LNCaP clone FGC (cell line): ENCODE results near the gene LCN2.

Source experiments
- DNase-seq: peaks from one replicate; pipeline ENCODE4 v3.0.0-alpha.2; 2011; ENCODE audit warnings: low read depth
- H3K4me3 ChIP-seq: 2 replicates; pipeline ENCODE4 v1.5.1; 2011; ENCODE audit warnings: mild to moderate bottlenecking, low read depth, low read length, control low read depth
- TF ChIP-seq, protein P1 (sequence below): IDR thresholded peaks from 2 replicates; pipeline ENCODE4 v1.5.1; 2012; ENCODE audit warnings: mild to moderate bottlenecking; ENCODE audit not compliant: control insufficient read depth, insufficient read depth; ENCODE audit errors: extremely low read depth

Gene LCN2

DNA sequence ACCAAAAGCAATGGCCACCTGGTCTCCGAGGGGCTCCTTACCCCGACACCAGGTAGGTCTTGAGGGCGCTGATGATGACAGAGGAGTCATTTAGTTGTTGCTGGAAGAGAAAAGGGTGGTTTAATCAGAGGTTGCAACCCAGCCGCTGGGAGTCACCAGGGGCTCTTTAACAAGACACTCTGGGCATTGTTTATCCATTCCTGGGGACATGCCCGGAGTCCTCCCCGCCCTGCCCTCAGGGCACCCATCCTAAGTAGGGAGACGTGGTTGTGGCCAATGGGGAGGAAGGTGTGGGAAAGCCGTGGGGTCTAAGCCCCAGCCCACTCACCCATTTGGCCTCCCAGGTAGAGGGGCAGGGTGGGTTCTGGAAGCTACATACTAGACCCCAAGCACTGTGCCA lies 24.8 kb upstream of the LCN2 start:
- no peak for DNase-seq
- H3K4me3 ChIP-seq = no peak overlapping the region
- TF ChIP-seq, protein P1, sequence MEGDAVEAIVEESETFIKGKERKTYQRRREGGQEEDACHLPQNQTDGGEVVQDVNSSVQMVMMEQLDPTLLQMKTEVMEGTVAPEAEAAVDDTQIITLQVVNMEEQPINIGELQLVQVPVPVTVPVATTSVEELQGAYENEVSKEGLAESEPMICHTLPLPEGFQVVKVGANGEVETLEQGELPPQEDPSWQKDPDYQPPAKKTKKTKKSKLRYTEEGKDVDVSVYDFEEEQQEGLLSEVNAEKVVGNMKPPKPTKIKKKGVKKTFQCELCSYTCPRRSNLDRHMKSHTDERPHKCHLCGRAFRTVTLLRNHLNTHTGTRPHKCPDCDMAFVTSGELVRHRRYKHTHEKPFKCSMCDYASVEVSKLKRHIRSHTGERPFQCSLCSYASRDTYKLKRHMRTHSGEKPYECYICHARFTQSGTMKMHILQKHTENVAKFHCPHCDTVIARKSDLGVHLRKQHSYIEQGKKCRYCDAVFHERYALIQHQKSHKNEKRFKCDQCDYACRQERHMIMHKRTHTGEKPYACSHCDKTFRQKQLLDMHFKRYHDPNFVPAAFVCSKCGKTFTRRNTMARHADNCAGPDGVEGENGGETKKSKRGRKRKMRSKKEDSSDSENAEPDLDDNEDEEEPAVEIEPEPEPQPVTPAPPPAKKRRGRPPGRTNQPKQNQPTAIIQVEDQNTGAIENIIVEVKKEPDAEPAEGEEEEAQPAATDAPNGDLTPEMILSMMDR = no peak

GRCh38 chr9:128124873-128125579 lies 24.2 kb upstream of the LCN2 start:
- H3K4me3 ChIP-seq = no peak overlapping the region
- TF ChIP-seq, protein P1 = peak; percentile 42
- DNase-seq = no peak

GRCh38 chr9:128125580-128126354 lies 23.5 kb upstream of the LCN2 start:
- TF ChIP-seq, protein P1 = no peak
- no peak for DNase-seq
- peak overlapping the region; percentile 76 for H3K4me3 ChIP-seq

DNA sequence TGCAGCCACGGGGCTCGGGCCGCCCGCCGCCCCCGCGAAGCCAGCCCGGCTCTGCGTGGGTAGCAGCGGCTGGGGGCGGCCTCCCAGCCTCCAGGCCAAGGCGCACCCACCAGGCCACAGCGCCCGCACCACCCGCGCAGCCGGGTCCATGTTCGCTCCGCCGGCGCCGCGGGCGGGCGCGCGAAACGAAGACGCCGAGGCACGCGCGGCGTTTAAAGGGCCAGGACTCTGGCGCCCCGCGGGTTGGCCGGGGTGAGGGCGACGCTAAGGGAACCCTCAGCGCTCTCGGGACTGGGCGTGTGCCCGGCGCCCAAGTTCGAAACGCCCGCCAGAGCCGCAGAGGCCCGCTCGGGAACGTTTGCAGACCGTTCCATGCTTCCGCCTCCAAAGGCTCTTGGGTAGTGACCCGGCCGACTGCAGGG lies 21.7 kb upstream of the LCN2 start, which contains the start of gene PTGES2:
Gene PTGES2 (minus strand): TSS at position 162 of the 422 bp plus-strand sequence. CDS start 12 bp downstream, at position 150.
- DNase-seq = no peak
- peak within 1 kb of the TSS; percentile 76 for H3K4me3 ChIP-seq
- TF ChIP-seq, protein P1 = no peak

GRCh38 chr9:128127990-128128835 lies 21.0 kb upstream of the LCN2 start:
- TF ChIP-seq, protein P1 = no peak
- DNase-seq = peak; percentile 80
- H3K4me3 ChIP-seq = peak overlapping the region; percentile 76

- TF ChIP-seq, protein P1 = no peak
- no peak for DNase-seq
These were observed 20.2 kb upstream of the LCN2 start for GRCh38 chr9:128128836-128129590.

More at GRCh38 chr9:128128836-128129590, 20.2 kb upstream of the LCN2 start:
- H3K4me3 ChIP-seq = peak overlapping the region; percentile 76
